Fibroblast of lung (primary cell): ENCODE results near the gene CBFB. TPM values are rescaled to one million over a fixed set of nuclear protein-coding genes. Genes with fewer than 3 reads are reported as not detected.

ENCODE experiments used
- DNase-seq, 2 donors: peaks; one replicate each; pipeline versions ENCODE4 v3.0.0 to v3.0.0-alpha.2; 2010; ENCODE audit warnings: low read depth in 2 of 2
- H2AFZ ChIP-seq: 2 replicates; pipeline ENCODE4 v1.5.1; 2012; ENCODE audit warnings: low read length, control low read depth, inconsistent platforms
- H3K27ac ChIP-seq: 2 replicates; pipeline ENCODE4 v1.5.1; 2011; ENCODE audit warnings: low read length, control low read depth; ENCODE audit not compliant: insufficient read depth
- H3K27me3 ChIP-seq: 2 replicates; pipeline ENCODE4 v1.5.1; 2011; ENCODE audit warnings: mild to moderate bottlenecking, low read length; ENCODE audit not compliant: control insufficient read depth, insufficient read depth
- H3K36me3 ChIP-seq: 2 replicates; pipeline ENCODE4 v1.5.1; 2011; ENCODE audit warnings: low read length; ENCODE audit not compliant: control insufficient read depth, insufficient read depth
- H3K4me1 ChIP-seq: 2 replicates; pipeline ENCODE4 v1.5.1; 2011; ENCODE audit warnings: low read length; ENCODE audit not compliant: control insufficient read depth, insufficient read depth; ENCODE audit errors: extremely low read depth
- H3K4me2 ChIP-seq: 2 replicates; pipeline ENCODE4 v1.5.1; 2011; ENCODE audit warnings: low read length, control low read depth; ENCODE audit not compliant: insufficient read depth; ENCODE audit errors: extremely low read depth
- H3K4me3 ChIP-seq, 4 experiments: fragments of 200-600 bp in 1 of 4; sonication (generic) in 1 of 4; replicated peaks in 1 of 4; 2 replicates each; pipeline ENCODE4 v1.5.1; 2011 to 2016; ENCODE audit warnings: low read length in 4 of 4, low read depth in 3 of 4, mild to moderate bottlenecking in 3 of 4, control low read depth in 2 of 4, inconsistent platforms in 1 of 4, mixed read lengths in 1 of 4; ENCODE audit not compliant: insufficient read depth in 1 of 4; ENCODE audit errors: control extremely low read depth in 1 of 4
- H3K79me2 ChIP-seq: 2 replicates; pipeline ENCODE4 v1.5.1; 2012; ENCODE audit warnings: mild to moderate bottlenecking, low read length, inconsistent platforms; ENCODE audit not compliant: control insufficient read depth, insufficient read depth
- H3K9ac ChIP-seq: 2 replicates; pipeline ENCODE4 v1.5.1; 2011; ENCODE audit warnings: mild to moderate bottlenecking, low read length, control low read depth; ENCODE audit not compliant: insufficient read depth
- H3K9me3 ChIP-seq: 2 replicates; pipeline ENCODE4 v1.5.1; 2012; ENCODE audit warnings: low read depth, low read length; ENCODE audit not compliant: control insufficient read depth, insufficient read depth
- H4K20me1 ChIP-seq: 2 replicates; pipeline ENCODE4 v1.5.1; 2011; ENCODE audit warnings: low read length; ENCODE audit not compliant: control insufficient read depth, insufficient read depth; ENCODE audit errors: extremely low read depth
- EZH2 ChIP-seq: IDR thresholded peaks from 2 replicates; pipeline ENCODE4 v1.5.1; 2012; ENCODE audit warnings: low read length, control low read depth, mild to moderate bottlenecking; ENCODE audit errors: missing control alignments
- polyA plus RNA-seq, 2 donors: library from polyadenylated mRNA; depleted of rRNA in 1 of 2; stranded (reverse) in 1 of 2; unstranded in 1 of 2; fragments of >200 nt; gene quantifications; 2 replicates each; pipeline ENCODE4 v1.2.1, GENCODE V29; 2011 to 2012; ENCODE audit warnings: missing spikeins in 1 of 2
- total RNA-seq: library from RNA; depleted of rRNA; stranded (reverse); fragments of >200 nt; gene quantifications from 2 replicates; pipeline ENCODE4 v1.2.1, GENCODE V29; 2014
- TF ChIP-seq, protein P1 (sequence below), 2 donors: IDR thresholded peaks in 1 of 2; conservative IDR thresholded peaks in 1 of 2; 1 replicate in 1 of 2; 2 replicates in 1 of 2; pipeline ENCODE4 v1.5.1; 2011 to 2012; ENCODE audit warnings: low read length in 2 of 2, control low read depth in 1 of 2, inconsistent platforms in 1 of 2, low read depth in 1 of 2, mild to moderate bottlenecking in 1 of 2

The CBFB gene
- total and polyA plus RNA-seq, 2 donors (not counting 1 experiment from before 2014, with no cell fraction given): 51.7 to 64.1 TPM

DNA sequence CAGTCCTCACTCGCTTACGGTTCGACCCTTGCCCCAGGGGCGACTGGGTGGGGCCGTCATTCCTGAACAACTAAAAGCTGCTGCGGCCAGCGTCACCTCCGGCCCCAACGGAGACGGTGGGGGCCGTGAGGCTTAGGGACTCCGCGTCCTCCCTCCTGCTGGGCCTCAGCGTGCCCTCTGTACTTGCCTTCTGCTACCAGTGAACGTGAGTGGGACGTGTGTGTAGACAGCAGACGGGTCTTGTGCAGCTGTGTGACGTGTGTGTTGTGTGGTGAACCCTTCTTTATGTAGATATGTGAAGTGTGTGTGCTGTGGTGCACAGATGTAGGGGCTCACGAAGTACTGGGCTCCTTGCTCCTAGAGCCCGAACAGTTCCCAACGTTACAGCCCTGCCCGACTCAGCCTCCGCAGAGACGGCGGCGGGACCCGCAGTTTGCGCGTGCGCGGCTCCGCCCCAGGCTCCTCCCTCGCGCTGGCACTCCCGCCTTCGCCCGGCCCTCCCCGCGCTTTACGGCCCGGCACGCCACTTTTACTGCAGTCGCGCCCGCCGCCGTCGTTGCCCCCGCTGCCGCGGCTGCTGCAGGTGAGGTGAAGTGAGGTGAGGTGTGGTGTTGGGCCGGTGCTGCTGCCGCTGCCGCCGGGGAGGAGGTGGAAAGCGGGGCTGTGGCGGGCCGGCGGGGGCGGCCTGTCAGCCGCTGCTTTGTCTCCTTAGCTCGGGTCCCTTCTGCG lies 80.6 kb downstream of the CBFB start, which contains the start of gene PHAF1:
Gene PHAF1, plus strand, starts transcription at position 535 of the 729 bp plus-strand sequence. CDS start 235 bp downstream, outside the sequence.
- peak within 1 kb of the TSS; percentile 67 for H3K9ac ChIP-seq
- peak within 1 kb of the TSS; percentile 93 for H3K4me2 ChIP-seq
- peaks cover 36% of the 10 kb centered on the region for H3K79me2 ChIP-seq
- H3K27ac ChIP-seq: peak within 1 kb of the TSS; percentile 65
- H3K36me3 ChIP-seq: no peaks in the 10 kb centered on the region
- H3K9me3 ChIP-seq: no peaks in the 10 kb centered on the region
- peak within 1 kb of the TSS; percentile 76 to 99 (median 93) for H3K4me3 ChIP-seq
- DNase-seq: peak; percentile 85 to 89
- peak within 1 kb of the TSS; percentile 96 for H2AFZ ChIP-seq
- H3K27me3 ChIP-seq: no peaks in the 10 kb centered on the region
- peaks cover 12% of the 10 kb centered on the region for H3K4me1 ChIP-seq
- TF ChIP-seq, protein P1, sequence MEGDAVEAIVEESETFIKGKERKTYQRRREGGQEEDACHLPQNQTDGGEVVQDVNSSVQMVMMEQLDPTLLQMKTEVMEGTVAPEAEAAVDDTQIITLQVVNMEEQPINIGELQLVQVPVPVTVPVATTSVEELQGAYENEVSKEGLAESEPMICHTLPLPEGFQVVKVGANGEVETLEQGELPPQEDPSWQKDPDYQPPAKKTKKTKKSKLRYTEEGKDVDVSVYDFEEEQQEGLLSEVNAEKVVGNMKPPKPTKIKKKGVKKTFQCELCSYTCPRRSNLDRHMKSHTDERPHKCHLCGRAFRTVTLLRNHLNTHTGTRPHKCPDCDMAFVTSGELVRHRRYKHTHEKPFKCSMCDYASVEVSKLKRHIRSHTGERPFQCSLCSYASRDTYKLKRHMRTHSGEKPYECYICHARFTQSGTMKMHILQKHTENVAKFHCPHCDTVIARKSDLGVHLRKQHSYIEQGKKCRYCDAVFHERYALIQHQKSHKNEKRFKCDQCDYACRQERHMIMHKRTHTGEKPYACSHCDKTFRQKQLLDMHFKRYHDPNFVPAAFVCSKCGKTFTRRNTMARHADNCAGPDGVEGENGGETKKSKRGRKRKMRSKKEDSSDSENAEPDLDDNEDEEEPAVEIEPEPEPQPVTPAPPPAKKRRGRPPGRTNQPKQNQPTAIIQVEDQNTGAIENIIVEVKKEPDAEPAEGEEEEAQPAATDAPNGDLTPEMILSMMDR (conservative IDR thresholded peaks at IDR 0.05 in 1 of 2, IDR thresholded peaks at IDR 0.05 in 1 of 2; ENCODE audit: low read depth in 1 of 2, low read length in 2 of 2): no peak
- TF ChIP-seq EZH2: no peak
- no peaks in the 10 kb centered on the region for H4K20me1 ChIP-seq

DNA sequence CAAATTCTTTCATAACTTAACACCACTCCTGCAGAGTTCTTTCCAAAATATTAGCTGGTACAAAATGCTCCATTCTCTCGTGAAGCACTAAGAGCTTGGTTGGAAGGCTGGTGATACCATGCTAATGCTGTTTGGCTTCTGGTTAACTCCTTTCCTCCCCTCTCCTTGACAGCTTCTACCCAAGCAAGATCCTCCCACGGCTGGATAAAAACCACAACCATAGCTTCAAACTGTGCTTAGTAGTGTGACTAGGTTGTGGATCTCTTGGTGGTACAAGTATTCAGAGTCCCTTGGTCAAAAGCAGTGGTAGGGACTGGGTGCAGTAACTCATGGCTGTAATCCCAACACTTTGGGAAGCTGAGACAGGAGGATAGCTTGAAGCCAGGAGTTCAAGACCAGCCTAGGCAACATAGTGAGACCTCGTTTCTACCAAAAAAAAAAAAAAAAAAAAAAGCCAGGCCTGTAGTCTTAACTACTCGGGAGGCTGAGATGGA lies 83.0 kb downstream of the CBFB start:
- Histone ChIP-seq H3K79me2 (peaks cover 42% of the 10 kb centered on the region), H3K27me3 (no peaks in the 10 kb centered on the region), H4K20me1 (no peaks in the 10 kb centered on the region)

More for the DNA sequence above, 83.0 kb downstream of the CBFB start:
- no peak overlapping the region for H3K4me3 ChIP-seq
- no peak overlapping the region for H3K9ac ChIP-seq
- H2AFZ ChIP-seq: no peak overlapping the region
- no peaks in the 10 kb centered on the region for H3K9me3 ChIP-seq
- TF ChIP-seq EZH2: no peak
- TF ChIP-seq, protein P1 (conservative IDR thresholded peaks at IDR 0.05 in 1 of 2, IDR thresholded peaks at IDR 0.05 in 1 of 2; ENCODE audit: low read depth in 1 of 2, low read length in 2 of 2): no peak
- DNase-seq: no peak
- H3K4me2 ChIP-seq: no peak overlapping the region
- no peak overlapping the region for H3K27ac ChIP-seq
- H3K4me1 ChIP-seq: peaks cover 19% of the 10 kb centered on the region
- no peaks in the 10 kb centered on the region for H3K36me3 ChIP-seq
